ENCODE data around the gene TYW5.

GRCh38 chr2:199983534-199983933 is 28.2 kb upstream of the TYW5 start:
- TF ChIP-seq POU2F2 (IDR thresholded peaks at IDR 0.05; ENCODE audit: low read depth, low read length) (no peak), POLR2A (IDR thresholded peaks at IDR 0.05; ENCODE audit: low read depth, low read length) (no peak), POLR2AphosphoS5 (IDR thresholded peaks at IDR 0.05; ENCODE audit: low read depth, low read length) (no peak), SPI1 (IDR thresholded peaks at IDR 0.05; ENCODE audit: low read depth, low read length) (no peak)
